WERI-Rb-1 (cell line): Measurements from ENCODE around the gene SMAD2.

Experiments used
- DNase-seq: peaks from one replicate; pipeline ENCODE4 v3.0.0-alpha.2; 2020
- H3K27ac ChIP-seq: fragments of 250-450 bp; sonication (Bioruptor Pico); 2 replicates; pipeline ENCODE4 v1.5.1; 2020; ENCODE audit warnings: mild to moderate bottlenecking, moderate library complexity
- H3K27me3 ChIP-seq: fragments of 250-450 bp; sonication (Bioruptor Pico); 2 replicates; pipeline ENCODE4 v1.5.1; 2021; ENCODE audit warnings: mild to moderate bottlenecking, low read depth, moderate library complexity; ENCODE audit not compliant: insufficient read depth, severe bottlenecking
- H3K36me3 ChIP-seq: fragments of 250-450 bp; sonication (Bioruptor Pico); 2 replicates; pipeline ENCODE4 v1.5.1; 2020; ENCODE audit warnings: mild to moderate bottlenecking, moderate library complexity
- H3K4me3 ChIP-seq: 2 replicates; pipeline ENCODE4 v1.5.1; 2011; ENCODE audit warnings: low read depth, mild to moderate bottlenecking, control low read depth, low read length
- H3K9me3 ChIP-seq: fragments of 250-450 bp; sonication (Bioruptor Pico); 2 replicates; pipeline ENCODE4 v1.5.1; 2021; ENCODE audit warnings: mild to moderate bottlenecking, moderate library complexity; ENCODE audit not compliant: severe bottlenecking
- TF ChIP-seq, protein P1 (sequence below): IDR thresholded peaks from 2 replicates; pipeline ENCODE4 v1.5.1; 2011; ENCODE audit warnings: low read depth, mild to moderate bottlenecking, control low read depth, inconsistent platforms, low read length

The SMAD2 gene

DNA sequence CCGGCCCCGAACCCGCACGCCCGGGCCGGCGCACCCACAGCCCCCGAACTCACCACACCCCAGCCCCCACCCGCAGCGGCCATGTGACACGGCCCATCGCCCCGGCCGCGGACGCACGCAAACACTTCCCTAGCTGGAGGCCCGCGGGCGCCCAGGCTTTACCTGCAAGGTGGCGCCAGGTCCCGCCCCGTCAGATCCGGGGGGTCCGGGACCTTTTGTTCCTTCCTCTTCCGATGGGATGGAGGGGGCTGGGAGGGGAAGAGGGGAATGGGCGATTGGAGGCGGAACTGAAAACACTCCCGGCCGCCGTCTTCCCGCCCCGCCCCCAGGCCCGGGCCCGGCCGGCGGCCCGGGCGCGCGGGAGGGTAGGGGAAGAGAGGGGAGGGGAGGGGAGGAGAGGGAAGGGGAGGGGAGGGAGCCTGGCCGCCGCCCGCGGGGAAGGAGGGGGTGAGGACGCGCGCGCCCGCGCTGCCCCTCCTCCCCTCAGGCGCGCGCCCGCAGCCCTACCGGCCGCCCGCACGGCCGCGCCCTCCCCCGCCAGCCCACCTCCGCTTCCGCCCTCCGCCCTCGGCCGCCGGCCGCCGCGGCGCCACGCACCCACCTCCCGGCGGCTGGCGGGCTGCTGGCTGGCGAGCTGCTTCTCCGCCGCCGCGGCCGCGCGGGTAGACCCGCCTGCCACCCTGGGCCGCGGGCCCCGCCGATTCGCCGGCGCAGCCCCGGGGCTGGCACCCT, at the start of gene SMAD2:
SMAD2 (minus strand) TSS at position 461 of the 732 bp plus-strand sequence. CDS start 33,903 bp downstream, outside the sequence.
- Histone ChIP-seq H3K27ac (peak within 1 kb of the TSS; percentile 94), H3K4me3 (peak within 1 kb of the TSS; percentile 96), H3K27me3 (no peaks in the 10 kb centered on the region), H3K36me3 (no peaks in the 10 kb centered on the region), H3K9me3 (no peaks in the 10 kb centered on the region)
- DNase-seq, result peak; percentile 92
- TF ChIP-seq, protein P1, sequence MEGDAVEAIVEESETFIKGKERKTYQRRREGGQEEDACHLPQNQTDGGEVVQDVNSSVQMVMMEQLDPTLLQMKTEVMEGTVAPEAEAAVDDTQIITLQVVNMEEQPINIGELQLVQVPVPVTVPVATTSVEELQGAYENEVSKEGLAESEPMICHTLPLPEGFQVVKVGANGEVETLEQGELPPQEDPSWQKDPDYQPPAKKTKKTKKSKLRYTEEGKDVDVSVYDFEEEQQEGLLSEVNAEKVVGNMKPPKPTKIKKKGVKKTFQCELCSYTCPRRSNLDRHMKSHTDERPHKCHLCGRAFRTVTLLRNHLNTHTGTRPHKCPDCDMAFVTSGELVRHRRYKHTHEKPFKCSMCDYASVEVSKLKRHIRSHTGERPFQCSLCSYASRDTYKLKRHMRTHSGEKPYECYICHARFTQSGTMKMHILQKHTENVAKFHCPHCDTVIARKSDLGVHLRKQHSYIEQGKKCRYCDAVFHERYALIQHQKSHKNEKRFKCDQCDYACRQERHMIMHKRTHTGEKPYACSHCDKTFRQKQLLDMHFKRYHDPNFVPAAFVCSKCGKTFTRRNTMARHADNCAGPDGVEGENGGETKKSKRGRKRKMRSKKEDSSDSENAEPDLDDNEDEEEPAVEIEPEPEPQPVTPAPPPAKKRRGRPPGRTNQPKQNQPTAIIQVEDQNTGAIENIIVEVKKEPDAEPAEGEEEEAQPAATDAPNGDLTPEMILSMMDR, result no peak

DNA sequence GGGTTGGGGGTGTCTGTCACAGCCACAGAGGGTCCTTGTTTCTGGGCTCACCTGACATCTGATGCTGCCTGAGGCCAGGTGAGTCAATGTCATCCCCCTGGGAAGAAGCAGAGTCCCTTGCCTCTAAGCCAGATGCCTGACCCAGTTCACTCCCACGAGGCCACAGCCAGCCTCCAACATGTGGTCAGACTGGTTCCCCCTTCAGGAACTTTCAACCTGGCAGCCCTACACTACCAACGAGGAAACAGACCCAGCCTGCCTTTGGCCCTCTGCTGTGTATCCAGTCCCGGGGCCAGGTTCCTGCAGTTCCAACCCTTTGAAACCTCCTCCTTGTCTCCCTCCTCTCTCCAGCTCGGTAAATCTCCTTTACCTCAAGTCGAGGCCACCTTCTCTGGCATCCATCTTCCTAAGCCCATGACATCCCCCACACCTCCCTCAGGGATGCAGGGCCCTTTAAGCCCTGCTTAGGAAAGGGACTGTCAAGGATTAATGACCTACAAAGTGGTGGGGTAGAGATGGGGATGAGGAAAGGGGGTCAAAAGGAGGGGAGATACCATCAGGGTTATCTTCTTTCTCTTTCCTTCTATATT, 49.2 kb upstream of the SMAD2 start:
- H3K4me3 ChIP-seq, result peak overlapping the region; percentile 27
- H3K36me3 ChIP-seq, result no peaks in the 10 kb centered on the region
- no peaks in the 10 kb centered on the region for H3K27me3 ChIP-seq
- H3K9me3 ChIP-seq, result no peaks in the 10 kb centered on the region
- peak overlapping the region; percentile 53 for H3K27ac ChIP-seq
- peak; percentile 96 for DNase-seq
- TF ChIP-seq, protein P1, result no peak

DNA sequence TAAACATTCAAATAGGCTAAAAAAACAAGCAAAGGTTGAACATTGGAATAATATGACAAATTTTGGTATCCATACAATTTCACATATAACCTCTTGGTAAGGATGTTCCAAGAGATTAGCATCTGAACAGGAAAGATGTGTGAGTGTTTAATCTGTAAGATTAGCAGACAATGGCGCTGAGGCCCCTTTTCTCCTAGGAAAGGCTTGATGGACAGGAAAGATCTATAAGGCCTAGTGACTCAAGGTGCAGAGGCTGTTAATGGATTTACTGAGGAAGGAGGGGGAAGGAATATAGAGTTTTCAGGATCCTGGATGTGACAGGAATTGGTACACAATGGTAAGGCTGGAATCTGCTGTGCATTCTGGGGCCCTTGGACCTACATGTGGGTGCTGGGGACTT, 48.1 kb upstream of the SMAD2 start:
- Histone ChIP-seq H3K9me3 (no peaks in the 10 kb centered on the region), H3K4me3 (no peak overlapping the region), H3K27me3 (no peaks in the 10 kb centered on the region), H3K27ac (peak overlapping the region; percentile 35), H3K36me3 (no peaks in the 10 kb centered on the region)
- DNase-seq, result peak; percentile 90
- TF ChIP-seq, protein P1, result no peak

DNA sequence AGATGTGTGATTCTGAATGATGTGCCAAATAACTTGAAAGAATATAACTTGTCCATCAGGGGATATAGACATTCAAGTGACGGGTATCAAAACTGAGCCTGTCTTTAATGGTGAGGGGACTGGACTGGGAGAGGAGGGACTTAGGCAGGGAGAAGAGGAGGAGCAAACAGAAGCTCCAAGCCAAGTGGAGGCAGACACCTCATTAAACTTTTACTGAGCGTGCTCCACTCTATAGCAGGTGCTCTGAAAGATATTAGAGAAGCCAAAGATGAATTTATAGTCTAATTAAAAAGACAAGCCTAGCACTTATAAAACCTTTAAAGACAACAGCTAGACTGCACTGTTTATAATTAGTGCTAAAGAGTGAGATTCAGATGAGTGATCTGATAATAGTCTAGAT, 47.7 kb upstream of the SMAD2 start:
- TF ChIP-seq, protein P1, result no peak
- Histone ChIP-seq H3K36me3 (no peaks in the 10 kb centered on the region), H3K27ac (no peak overlapping the region), H3K27me3 (no peaks in the 10 kb centered on the region), H3K9me3 (no peaks in the 10 kb centered on the region), H3K4me3 (no peak overlapping the region)
- DNase-seq, result peak; percentile 66

DNA sequence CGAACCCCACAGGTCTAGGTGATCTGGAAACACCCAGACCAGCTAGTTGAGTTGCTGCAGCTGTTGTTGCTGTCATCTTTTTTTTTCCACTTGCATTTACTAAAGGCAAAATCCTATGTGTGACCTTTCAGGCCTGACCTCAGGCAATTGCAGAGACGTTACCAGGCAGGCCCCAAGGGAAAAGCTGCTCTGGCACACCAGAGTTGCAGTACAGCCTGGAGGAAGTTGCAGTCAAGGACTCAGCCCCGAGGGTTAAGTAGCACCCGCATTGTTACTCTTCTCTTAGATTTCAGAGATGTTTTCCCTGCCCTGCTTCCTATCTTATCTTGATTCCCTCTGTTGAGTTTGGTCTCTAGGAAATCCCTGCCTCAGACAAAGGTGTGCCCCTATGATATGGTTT, 45.2 kb upstream of the SMAD2 start:
- no peak for DNase-seq
- H3K27me3 ChIP-seq, result no peaks in the 10 kb centered on the region
- no peaks in the 10 kb centered on the region for H3K9me3 ChIP-seq
- H3K36me3 ChIP-seq, result no peaks in the 10 kb centered on the region
- H3K27ac ChIP-seq, result no peak overlapping the region
- TF ChIP-seq, protein P1, result no peak
- no peak overlapping the region for H3K4me3 ChIP-seq
